ENCODE measurements around the gene NAT16. TPM values are rescaled to one million over a fixed set of nuclear protein-coding genes. Genes with fewer than 3 reads are reported as not detected.

The NAT16 gene
- total and polyA plus RNA-seq, 2 experiments from 2014 or later, result 0.21 to 0.31 TPM

GRCh38 chr7:101225650-101226049 is 45.6 kb upstream of the NAT16 start (continued):
- TF ChIP-seq, protein P1, sequence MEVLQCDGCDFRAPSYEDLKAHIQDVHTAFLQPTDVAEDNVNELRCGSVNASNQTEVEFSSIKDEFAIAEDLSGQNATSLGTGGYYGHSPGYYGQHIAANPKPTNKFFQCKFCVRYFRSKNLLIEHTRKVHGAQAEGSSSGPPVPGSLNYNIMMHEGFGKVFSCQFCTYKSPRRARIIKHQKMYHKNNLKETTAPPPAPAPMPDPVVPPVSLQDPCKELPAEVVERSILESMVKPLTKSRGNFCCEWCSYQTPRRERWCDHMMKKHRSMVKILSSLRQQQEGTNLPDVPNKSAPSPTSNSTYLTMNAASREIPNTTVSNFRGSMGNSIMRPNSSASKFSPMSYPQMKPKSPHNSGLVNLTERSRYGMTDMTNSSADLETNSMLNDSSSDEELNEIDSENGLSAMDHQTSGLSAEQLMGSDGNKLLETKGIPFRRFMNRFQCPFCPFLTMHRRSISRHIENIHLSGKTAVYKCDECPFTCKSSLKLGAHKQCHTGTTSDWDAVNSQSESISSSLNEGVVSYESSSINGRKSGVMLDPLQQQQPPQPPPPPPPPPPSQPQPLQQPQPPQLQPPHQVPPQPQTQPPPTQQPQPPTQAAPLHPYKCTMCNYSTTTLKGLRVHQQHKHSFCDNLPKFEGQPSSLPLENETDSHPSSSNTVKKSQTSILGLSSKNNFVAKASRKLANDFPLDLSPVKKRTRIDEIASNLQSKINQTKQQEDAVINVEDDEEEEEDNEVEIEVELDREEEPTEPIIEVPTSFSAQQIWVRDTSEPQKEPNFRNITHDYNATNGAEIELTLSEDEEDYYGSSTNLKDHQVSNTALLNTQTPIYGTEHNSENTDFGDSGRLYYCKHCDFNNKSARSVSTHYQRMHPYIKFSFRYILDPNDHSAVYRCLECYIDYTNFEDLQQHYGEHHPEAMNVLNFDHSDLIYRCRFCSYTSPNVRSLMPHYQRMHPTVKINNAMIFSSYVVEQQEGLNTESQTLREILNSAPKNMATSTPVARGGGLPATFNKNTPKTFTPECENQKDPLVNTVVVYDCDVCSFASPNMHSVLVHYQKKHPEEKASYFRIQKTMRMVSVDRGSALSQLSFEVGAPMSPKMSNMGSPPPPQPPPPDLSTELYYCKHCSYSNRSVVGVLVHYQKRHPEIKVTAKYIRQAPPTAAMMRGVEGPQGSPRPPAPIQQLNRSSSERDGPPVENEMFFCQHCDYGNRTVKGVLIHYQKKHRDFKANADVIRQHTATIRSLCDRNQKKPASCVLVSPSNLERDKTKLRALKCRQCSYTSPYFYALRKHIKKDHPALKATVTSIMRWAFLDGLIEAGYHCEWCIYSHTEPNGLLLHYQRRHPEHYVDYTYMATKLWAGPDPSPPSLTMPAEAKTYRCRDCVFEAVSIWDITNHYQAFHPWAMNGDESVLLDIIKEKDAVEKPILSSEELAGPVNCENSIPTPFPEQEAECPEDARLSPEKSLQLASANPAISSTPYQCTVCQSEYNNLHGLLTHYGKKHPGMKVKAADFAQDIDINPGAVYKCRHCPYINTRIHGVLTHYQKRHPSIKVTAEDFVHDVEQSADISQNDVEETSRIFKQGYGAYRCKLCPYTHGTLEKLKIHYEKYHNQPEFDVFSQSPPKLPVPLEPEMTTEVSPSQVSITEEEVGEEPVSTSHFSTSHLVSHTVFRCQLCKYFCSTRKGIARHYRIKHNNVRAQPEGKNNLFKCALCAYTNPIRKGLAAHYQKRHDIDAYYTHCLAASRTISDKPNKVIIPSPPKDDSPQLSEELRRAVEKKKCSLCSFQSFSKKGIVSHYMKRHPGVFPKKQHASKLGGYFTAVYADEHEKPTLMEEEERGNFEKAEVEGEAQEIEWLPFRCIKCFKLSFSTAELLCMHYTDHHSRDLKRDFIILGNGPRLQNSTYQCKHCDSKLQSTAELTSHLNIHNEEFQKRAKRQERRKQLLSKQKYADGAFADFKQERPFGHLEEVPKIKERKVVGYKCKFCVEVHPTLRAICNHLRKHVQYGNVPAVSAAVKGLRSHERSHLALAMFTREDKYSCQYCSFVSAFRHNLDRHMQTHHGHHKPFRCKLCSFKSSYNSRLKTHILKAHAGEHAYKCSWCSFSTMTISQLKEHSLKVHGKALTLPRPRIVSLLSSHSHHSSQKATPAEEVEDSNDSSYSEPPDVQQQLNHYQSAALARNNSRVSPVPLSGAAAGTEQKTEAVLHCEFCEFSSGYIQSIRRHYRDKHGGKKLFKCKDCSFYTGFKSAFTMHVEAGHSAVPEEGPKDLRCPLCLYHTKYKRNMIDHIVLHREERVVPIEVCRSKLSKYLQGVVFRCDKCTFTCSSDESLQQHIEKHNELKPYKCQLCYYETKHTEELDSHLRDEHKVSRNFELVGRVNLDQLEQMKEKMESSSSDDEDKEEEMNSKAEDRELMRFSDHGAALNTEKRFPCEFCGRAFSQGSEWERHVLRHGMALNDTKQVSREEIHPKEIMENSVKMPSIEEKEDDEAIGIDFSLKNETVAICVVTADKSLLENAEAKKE (CRISPR knock-in tag; IDR thresholded peaks at IDR 0.05), result no peak
- TF ChIP-seq EZH2phosphoT487 (IDR thresholded peaks at IDR 0.05; ENCODE audit: unreplicated experiment) (no peak), EZH2 (IDR thresholded peaks at IDR 0.05; ENCODE audit: low read depth, unreplicated experiment) (no peak), JUNB (IDR thresholded peaks at IDR 0.05; ENCODE audit: unreplicated experiment) (no peak), CREB1 (CRISPR knock-in tag; IDR thresholded peaks at IDR 0.05; ENCODE audit: low read depth) (no peak), NANOG (IDR thresholded peaks at IDR 0.05; ENCODE audit: borderline replicate concordance) (no peak)
- TF ChIP-seq, protein P2, sequence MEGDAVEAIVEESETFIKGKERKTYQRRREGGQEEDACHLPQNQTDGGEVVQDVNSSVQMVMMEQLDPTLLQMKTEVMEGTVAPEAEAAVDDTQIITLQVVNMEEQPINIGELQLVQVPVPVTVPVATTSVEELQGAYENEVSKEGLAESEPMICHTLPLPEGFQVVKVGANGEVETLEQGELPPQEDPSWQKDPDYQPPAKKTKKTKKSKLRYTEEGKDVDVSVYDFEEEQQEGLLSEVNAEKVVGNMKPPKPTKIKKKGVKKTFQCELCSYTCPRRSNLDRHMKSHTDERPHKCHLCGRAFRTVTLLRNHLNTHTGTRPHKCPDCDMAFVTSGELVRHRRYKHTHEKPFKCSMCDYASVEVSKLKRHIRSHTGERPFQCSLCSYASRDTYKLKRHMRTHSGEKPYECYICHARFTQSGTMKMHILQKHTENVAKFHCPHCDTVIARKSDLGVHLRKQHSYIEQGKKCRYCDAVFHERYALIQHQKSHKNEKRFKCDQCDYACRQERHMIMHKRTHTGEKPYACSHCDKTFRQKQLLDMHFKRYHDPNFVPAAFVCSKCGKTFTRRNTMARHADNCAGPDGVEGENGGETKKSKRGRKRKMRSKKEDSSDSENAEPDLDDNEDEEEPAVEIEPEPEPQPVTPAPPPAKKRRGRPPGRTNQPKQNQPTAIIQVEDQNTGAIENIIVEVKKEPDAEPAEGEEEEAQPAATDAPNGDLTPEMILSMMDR (conservative IDR thresholded peaks at IDR 0.05; ENCODE audit: low read depth in 2 of 2), result no peak

DNA sequence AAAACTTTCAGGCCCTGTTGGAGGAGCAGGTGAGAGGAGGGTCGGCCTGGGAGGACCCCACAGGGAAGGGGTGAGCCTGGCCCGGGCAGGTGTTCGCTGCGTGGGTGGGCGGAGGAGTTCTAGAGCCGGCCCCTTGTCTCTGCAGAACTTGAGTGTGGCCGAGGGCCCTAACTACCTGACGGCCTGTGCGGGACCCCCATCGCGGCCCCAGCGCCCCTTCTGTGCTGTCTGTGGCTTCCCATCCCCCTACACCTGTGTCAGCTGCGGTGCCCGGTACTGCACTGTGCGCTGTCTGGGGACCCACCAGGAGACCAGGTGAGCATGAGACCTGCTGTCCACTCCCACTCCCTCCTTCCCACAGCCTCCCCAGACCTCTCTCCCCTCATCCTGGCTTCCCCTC is 43.4 kb upstream of the NAT16 start:
- Histone ChIP-seq H3K4me2 (no peak overlapping the region), H3F3A (replicated peaks; ENCODE audit: low read depth) (no peaks in the 10 kb centered on the region), H3K4me1 (ENCODE audit: insufficient read depth) (peaks cover 4% of the 10 kb centered on the region), H3K36me3 (ENCODE audit: insufficient read depth) (peaks cover 12% of the 10 kb centered on the region; the same call in 1 of the 2 replicates), H3K4me3 (no peak overlapping the region), H4K20me1 (replicated peaks; ENCODE audit: insufficient read depth) (peaks cover 4% of the 10 kb centered on the region; the same call in 1 of the 2 replicates), H3K27ac (ENCODE audit: low read depth) (no peak overlapping the region), H2AFZ (no peak overlapping the region), H3K9me2 (ENCODE audit: insufficient read depth) (no peaks in the 10 kb centered on the region), H3K27me3 (ENCODE audit: insufficient read depth) (no peaks in the 10 kb centered on the region), H3K79me2 (replicated peaks; ENCODE audit: insufficient read depth) (peaks cover 23% of the 10 kb centered on the region)
- ATAC-seq (no peak), DNase-seq (ENCODE audit: low spot score) (no peak)
- Mint-ChIP-seq H3K36me3 (ENCODE audit: low read depth) (peaks cover 43% of the 10 kb centered on the region), H3K4me3 (no peak overlapping the region), H3K27ac (no peak overlapping the region), H3K27me3 (ENCODE audit: insufficient read depth, low read depth, poor library complexity) (peaks cover 9% of the 10 kb centered on the region), H3K9me3 (no peaks in the 10 kb centered on the region), H3K4me1 (peaks cover 13% of the 10 kb centered on the region)
- TF ChIP-seq EZH2phosphoT487 (IDR thresholded peaks at IDR 0.05; ENCODE audit: unreplicated experiment) (no peak), CREB1 (CRISPR knock-in tag; IDR thresholded peaks at IDR 0.05; ENCODE audit: low read depth) (no peak), STAT1 (IDR thresholded peaks at IDR 0.05; ENCODE audit: unreplicated experiment) (no peak), ZNF331 (CRISPR knock-in tag; IDR thresholded peaks at IDR 0.05; ENCODE audit: low read depth) (no peak), ZNF114 (CRISPR knock-in tag; IDR thresholded peaks at IDR 0.05) (no peak)
- TF ChIP-seq, protein P3, sequence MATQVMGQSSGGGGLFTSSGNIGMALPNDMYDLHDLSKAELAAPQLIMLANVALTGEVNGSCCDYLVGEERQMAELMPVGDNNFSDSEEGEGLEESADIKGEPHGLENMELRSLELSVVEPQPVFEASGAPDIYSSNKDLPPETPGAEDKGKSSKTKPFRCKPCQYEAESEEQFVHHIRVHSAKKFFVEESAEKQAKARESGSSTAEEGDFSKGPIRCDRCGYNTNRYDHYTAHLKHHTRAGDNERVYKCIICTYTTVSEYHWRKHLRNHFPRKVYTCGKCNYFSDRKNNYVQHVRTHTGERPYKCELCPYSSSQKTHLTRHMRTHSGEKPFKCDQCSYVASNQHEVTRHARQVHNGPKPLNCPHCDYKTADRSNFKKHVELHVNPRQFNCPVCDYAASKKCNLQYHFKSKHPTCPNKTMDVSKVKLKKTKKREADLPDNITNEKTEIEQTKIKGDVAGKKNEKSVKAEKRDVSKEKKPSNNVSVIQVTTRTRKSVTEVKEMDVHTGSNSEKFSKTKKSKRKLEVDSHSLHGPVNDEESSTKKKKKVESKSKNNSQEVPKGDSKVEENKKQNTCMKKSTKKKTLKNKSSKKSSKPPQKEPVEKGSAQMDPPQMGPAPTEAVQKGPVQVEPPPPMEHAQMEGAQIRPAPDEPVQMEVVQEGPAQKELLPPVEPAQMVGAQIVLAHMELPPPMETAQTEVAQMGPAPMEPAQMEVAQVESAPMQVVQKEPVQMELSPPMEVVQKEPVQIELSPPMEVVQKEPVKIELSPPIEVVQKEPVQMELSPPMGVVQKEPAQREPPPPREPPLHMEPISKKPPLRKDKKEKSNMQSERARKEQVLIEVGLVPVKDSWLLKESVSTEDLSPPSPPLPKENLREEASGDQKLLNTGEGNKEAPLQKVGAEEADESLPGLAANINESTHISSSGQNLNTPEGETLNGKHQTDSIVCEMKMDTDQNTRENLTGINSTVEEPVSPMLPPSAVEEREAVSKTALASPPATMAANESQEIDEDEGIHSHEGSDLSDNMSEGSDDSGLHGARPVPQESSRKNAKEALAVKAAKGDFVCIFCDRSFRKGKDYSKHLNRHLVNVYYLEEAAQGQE (IDR thresholded peaks at IDR 0.05; ENCODE audit: unreplicated experiment), result no peak
- TF ChIP-seq, protein P2 (conservative IDR thresholded peaks at IDR 0.05; ENCODE audit: low read depth in 2 of 2), result no peak
